GM12875 (cell line): Measurements from ENCODE around the gene SHROOM3.

Experiments used
- H3K4me3 ChIP-seq: one replicate; pipeline ENCODE4 v1.5.1; 2011; ENCODE audit warnings: low read depth, low read length, control low read depth
- TF ChIP-seq, protein P1 (sequence below): IDR thresholded peaks from 2 replicates; pipeline ENCODE4 v1.5.1; 2011; ENCODE audit warnings: low read depth, mild to moderate bottlenecking, control low read depth, inconsistent platforms, low read length, moderate library complexity, borderline replicate concordance; ENCODE audit not compliant: insufficient read depth

Gene SHROOM3

DNA sequence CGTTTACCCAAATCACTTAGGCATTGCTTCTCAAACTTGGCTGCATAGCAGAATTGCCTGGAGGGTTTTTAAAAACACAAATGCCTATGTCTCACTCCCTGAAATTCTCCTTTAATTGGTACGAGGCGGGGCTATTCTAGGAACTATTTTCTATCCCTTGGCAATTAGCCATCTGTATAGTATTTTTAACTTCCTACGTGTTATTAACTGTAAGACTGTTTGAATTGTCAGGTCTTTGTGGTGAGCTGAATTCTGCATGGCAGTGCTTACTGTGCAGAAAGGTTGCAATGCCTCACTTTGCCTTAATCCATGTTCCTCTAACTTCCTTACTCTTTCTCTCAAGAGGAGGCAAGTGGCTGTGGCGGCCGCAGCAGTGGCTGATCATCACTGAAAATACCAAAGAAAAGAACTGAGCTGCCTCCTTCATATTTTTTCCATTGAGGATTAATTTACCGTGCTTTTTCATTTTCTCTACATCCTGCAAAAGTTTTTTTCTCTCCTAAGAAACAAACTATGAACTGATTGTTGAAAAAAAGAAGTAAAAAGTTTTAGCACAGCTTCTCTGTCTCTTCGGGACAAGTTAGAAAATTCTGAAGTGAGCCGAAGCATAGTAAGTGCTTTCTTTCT, at the start of gene SHROOM3:
TSS of gene SHROOM3 (plus strand) at position 329 of the 627 bp plus-strand sequence. CDS start 824 bp downstream, outside the sequence.
- TF ChIP-seq, protein P1, sequence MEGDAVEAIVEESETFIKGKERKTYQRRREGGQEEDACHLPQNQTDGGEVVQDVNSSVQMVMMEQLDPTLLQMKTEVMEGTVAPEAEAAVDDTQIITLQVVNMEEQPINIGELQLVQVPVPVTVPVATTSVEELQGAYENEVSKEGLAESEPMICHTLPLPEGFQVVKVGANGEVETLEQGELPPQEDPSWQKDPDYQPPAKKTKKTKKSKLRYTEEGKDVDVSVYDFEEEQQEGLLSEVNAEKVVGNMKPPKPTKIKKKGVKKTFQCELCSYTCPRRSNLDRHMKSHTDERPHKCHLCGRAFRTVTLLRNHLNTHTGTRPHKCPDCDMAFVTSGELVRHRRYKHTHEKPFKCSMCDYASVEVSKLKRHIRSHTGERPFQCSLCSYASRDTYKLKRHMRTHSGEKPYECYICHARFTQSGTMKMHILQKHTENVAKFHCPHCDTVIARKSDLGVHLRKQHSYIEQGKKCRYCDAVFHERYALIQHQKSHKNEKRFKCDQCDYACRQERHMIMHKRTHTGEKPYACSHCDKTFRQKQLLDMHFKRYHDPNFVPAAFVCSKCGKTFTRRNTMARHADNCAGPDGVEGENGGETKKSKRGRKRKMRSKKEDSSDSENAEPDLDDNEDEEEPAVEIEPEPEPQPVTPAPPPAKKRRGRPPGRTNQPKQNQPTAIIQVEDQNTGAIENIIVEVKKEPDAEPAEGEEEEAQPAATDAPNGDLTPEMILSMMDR, result no peak
- H3K4me3 ChIP-seq, result no peak within 1 kb of the TSS

DNA sequence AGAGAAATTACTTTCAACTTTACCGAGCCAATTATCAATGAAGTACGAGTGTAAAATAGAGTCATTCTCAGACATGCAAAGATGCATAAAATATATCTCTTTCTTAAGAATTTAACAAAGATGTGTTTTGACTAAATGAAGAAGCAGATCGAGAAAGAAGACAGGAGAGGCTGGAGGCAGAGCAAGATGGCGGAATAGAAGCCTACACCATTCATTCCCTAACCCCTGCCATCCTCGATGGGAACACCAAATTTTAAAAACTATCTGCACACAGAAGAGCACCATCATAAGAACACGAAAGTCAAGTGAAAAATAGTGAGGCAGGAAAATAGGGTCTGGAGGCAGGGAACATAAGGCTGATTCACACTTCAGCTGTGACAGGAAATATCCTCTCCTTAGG, 49.1 kb upstream of the SHROOM3 start:
- no peak overlapping the region for H3K4me3 ChIP-seq
- TF ChIP-seq, protein P1, result no peak

GRCh38 chr4:76386566-76387305, 48.3 kb upstream of the SHROOM3 start:
- H3K4me3 ChIP-seq, result no peak overlapping the region
- TF ChIP-seq, protein P1, result no peak

DNA sequence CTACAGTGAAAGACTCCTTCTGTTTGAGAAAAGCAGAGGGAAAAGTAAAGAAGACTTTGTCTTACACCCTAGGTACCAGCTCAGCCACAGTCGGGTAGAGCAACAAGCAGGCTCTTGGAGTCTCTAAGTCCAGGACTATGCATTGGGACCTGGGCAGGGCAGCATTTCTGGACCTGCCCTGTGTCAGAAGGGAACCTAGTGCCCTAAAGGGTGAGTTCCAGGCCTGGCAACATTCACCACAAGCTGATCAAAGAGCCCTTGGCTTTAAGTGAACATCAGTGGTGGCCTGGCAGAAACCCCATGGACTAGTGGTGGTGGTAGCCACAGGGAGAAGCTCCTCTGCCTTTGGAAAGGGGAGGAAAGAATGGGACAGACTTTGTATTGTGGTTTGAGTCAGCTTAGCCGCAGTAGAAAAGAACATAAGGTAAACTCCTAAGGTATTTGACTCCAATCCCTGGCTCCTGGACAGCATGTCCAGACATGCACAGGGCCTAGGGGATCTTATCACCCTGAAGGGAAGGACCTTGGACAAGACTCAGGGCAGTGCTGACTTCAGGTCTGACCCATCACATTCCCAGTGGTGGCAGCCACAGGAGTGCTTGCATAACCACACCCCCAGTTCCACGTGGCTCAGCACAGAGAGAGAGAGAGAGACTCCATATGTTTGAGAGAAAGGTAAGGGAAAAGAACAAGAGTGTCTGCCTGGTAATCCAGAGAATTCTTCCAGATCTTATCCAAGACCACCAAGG, 46.7 kb upstream of the SHROOM3 start:
- TF ChIP-seq, protein P1, result no peak
- no peak overlapping the region for H3K4me3 ChIP-seq

- H3K4me3 ChIP-seq, result no peak overlapping the region
- TF ChIP-seq, protein P1, result no peak
These were observed 33.4 kb upstream of the SHROOM3 start for GRCh38 chr4:76401654-76402053.

DNA sequence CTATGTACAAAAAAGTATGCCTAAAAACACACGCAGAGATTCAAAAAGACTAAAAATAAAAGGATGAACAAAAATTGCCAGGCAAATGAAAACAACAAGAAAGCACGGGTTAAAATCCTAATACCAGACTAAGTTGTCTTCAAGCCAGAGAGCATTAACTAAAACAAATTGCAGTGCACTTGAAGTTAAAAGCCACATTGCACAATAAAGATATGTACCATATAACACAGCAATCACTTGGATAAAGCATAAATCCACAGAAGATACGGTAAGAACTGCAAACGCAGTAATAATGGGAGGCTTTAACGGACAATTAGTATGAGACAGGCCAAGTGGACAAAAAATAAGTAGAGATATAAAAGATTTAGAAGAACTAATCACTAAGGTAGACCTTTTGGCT, 28.9 kb upstream of the SHROOM3 start:
- H3K4me3 ChIP-seq, result no peak overlapping the region
- TF ChIP-seq, protein P1, result no peak
